ENCODE results near the gene LGI1. TPM values are rescaled to one million over a fixed set of nuclear protein-coding genes. Genes with fewer than 3 reads are reported as not detected.

The LGI1 gene
- total RNA-seq, 1 donor from 2014 or later, result 0.13 TPM

GRCh38 chr10:93784059-93784458 lies 26.3 kb downstream of the LGI1 start:
- no peak for DNase-seq (ENCODE audit: low spot score in 2 of 2, unreplicated experiment in 2 of 2)
- Mint-ChIP-seq H3K4me3 (no peak overlapping the region), H3K4me1 (peaks cover 2% of the 10 kb centered on the region), H3K27me3 (ENCODE audit: low read depth) (no peaks in the 10 kb centered on the region), H3K36me3 (no peaks in the 10 kb centered on the region), H3K27ac (no peak overlapping the region), H3K9me3 (no peaks in the 10 kb centered on the region)
- no peak for TF ChIP-seq CTCF (IDR thresholded peaks at IDR 0.05; ENCODE audit: unreplicated experiment)

- no peak for DNase-seq (ENCODE audit: low spot score in 2 of 2, unreplicated experiment in 2 of 2)
- Mint-ChIP-seq H3K4me1 (peaks cover 18% of the 10 kb centered on the region), H3K36me3 (no peaks in the 10 kb centered on the region), H3K27me3 (ENCODE audit: low read depth) (no peaks in the 10 kb centered on the region), H3K9me3 (no peaks in the 10 kb centered on the region), H3K4me3 (no peak overlapping the region), H3K27ac (no peak overlapping the region)
- no peak for TF ChIP-seq CTCF (IDR thresholded peaks at IDR 0.05; ENCODE audit: unreplicated experiment)
These were observed 30.9 kb downstream of the LGI1 start for GRCh38 chr10:93788413-93789208.

GRCh38 chr10:93790439-93790838 lies 32.7 kb downstream of the LGI1 start:
- no peaks in the 10 kb centered on the region for H3K9me3 Mint-ChIP-seq
- peak overlapping the region; percentile 92 for H3K27ac Mint-ChIP-seq
- H3K27me3 Mint-ChIP-seq (ENCODE audit: low read depth), result no peaks in the 10 kb centered on the region
- no peak overlapping the region for H3K4me3 Mint-ChIP-seq
- no peak for TF ChIP-seq CTCF (IDR thresholded peaks at IDR 0.05; ENCODE audit: unreplicated experiment)
- no peak for DNase-seq (ENCODE audit: low spot score in 2 of 2, unreplicated experiment in 2 of 2)
- peaks cover 18% of the 10 kb centered on the region for H3K4me1 Mint-ChIP-seq
- H3K36me3 Mint-ChIP-seq, result no peaks in the 10 kb centered on the region

GRCh38 chr10:93796167-93796566 lies 38.4 kb downstream of the LGI1 start:
- H3K27me3 Mint-ChIP-seq (ENCODE audit: low read depth), result peaks cover 3% of the 10 kb centered on the region
- no peak overlapping the region for H3K27ac Mint-ChIP-seq
- no peak for TF ChIP-seq CTCF (IDR thresholded peaks at IDR 0.05; ENCODE audit: unreplicated experiment)
- no peaks in the 10 kb centered on the region for H3K9me3 Mint-ChIP-seq
- H3K4me1 Mint-ChIP-seq, result peaks cover 3% of the 10 kb centered on the region
- H3K4me3 Mint-ChIP-seq, result no peak overlapping the region
- H3K36me3 Mint-ChIP-seq, result no peaks in the 10 kb centered on the region
- no peak for DNase-seq (ENCODE audit: low spot score in 2 of 2, unreplicated experiment in 2 of 2)

- H3K27ac Mint-ChIP-seq, result no peak overlapping the region
- peaks cover 16% of the 10 kb centered on the region for H3K27me3 Mint-ChIP-seq (ENCODE audit: low read depth)
- DNase-seq (ENCODE audit: low spot score in 2 of 2, unreplicated experiment in 2 of 2), result no peak
- H3K4me3 Mint-ChIP-seq, result no peak overlapping the region
- no peaks in the 10 kb centered on the region for H3K9me3 Mint-ChIP-seq
- no peaks in the 10 kb centered on the region for H3K4me1 Mint-ChIP-seq
- no peaks in the 10 kb centered on the region for H3K36me3 Mint-ChIP-seq
- TF ChIP-seq CTCF (IDR thresholded peaks at IDR 0.05; ENCODE audit: unreplicated experiment), result no peak
These were observed 40.1 kb downstream of the LGI1 start for GRCh38 chr10:93797825-93798224.

Data from mesothelial cell of epicardium (in vitro differentiated cells).